ENCODE data around the gene ASIC4.

- TF ChIP-seq YY1 (IDR thresholded peaks at IDR 0.05; ENCODE audit: insufficient read depth, insufficient read length) (no peak), SUZ12 (IDR thresholded peaks at IDR 0.05; ENCODE audit: extremely low read depth, insufficient read depth, insufficient read length) (no peak), ZNF274 (IDR thresholded peaks at IDR 0.05; ENCODE audit: low read depth, low read length) (no peak)
These were observed 35.3 kb downstream of the ASIC4 start for GRCh38 chr2:219549619-219550018.

Measured in NT2/D1 (cell line).